GM20431 (cell line): ENCODE results near the gene HOXC13.

Source experiments
- in situ Hi-C: fragments of 300-500 bp; cut with MseI, MboI; formaldehyde crosslinking; loops from one replicate; pipeline ENCODE4 v1.15.0; 2020; ENCODE audit warnings: low sequenced_read_pairs; ENCODE audit not compliant: unreplicated experiment

HOXC13 gene

DNA sequence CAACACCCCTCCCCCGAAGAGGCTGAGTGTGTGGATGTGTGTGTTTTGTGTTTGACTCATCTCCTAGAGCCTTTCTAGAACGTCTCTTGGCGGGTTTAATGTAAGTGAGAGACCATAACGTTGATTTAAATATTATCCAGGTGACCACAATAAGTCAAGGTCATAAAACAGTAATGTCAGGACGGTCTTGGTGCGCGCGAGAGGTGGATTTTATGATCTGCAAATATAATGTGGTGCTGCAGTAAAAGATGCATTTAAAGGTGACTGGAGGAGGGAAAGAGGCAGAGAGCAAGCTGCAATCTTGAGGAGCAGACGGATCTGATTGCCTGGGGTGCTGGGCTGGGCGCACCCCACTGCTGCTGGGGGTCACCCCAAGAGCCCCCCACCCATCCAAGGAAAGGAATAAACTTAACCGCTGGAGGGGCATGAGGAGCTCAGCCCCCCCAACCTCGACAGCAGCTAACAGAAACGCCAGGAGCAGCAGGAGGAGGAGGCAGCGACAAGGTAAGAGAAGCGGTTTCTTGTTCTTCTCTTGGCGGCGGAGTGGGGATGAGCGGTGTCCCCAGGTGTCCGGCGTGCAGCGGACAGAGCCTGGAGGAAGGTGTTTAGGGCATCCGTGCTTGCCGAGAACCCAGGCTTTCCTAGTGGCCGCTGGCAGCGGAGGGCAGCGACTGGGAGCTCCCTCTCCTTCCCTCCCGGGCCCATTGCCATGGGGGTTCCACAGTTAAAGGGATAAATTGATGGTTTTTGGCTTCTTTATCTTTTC lies 51.9 kb downstream of the HOXC13 start:
- in situ Hi-C loops, result loop anchor here (10.0 kb wide), 1 partner anchor 214 kb away; no protein-coding TSS in a partner anchor

DNA sequence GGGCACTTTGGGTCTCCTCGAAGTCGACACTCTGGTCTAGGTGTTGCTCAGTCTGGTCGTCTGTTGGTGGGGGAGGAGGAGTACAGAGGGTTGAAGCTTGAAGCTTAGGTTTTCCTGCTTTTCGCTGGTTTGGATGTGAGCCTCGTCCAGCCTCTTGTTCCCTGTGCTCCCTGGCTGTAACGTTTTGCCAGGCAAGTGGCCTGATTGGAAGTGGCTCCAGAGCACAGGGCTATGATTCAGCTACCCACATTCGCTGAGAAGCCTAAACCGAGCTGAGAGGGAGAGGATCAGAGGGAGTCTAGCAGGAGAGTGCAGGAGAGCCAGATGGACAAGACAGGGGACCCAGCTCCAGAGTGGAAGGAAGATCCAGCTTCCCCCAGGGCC lies 52.4 kb downstream of the HOXC13 start:
- in situ Hi-C loops, result loop anchor here (10.0 kb wide), 1 partner anchor 214 kb away; no protein-coding TSS in a partner anchor

DNA sequence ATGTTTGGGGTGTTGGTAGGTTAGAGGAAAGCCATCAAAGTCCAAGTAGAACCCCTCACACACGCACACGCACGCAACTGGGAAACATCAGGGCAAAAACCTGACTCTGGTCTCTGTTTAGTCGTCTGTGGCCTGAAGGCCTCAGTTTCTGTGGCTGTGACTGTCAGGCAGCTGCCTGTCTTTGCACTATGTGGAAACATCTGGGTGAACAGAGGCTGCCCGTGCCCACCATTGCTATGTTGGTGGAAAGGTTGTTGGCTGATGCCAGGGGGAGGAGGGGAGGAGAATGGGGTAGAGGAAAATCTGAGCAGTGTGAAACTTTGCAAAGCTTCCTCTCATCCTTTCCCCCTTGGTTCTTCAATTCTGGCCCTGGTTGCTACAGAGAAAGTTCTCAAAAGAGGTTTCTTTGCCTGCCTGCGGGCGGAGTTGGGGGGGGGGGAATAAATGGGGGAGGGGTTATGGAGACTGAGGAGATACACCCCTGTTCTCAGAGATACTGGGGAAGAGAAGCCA lies 53.8 kb downstream of the HOXC13 start:
- in situ Hi-C loops, result loop anchor here (10.0 kb wide), 1 partner anchor 212 kb away; no protein-coding TSS in a partner anchor

DNA sequence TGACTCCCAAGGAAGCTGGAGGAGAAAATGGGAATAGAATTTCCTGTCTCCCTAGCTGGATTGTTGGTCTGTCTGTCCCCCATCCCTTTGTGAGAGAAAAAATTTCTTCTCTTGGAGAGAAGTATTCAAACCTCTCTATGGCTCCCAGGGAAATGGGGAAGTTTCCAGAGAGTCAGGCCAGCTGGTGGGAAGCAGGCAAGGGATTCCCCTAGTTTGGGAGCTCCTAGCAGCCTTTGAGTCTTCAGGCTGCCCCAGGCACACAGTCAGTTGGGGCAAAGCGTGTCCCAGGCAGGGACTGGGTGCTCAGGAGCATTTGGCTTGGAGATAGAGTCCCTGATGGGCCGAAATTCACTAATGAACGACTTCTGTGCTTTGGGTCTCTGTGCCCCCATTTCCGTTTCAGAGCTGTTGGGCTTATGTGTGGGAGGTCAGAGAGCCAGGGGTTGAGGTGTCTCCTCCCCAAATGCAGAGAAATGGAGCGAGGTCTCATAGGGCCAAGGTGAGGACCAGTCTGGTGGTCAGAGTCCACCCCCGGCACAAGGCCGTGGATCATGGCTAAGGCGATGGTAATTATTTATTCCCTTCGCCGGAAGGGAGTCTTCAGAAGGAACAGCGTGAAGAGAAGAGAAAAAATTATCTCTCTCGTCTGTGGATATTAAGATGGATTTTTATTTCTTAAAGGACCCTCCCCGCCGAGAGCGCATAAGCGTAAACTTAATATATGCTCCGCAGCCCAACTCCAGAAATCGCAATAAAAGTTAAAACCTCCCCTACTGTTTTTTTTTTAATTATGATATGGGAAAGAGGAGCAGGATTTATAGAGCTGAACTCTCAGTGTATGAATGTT lies 54.8 kb downstream of the HOXC13 start:
- in situ Hi-C loops, result loop anchor here (10.0 kb wide), 1 partner anchor 211 kb away; no protein-coding TSS in a partner anchor

DNA sequence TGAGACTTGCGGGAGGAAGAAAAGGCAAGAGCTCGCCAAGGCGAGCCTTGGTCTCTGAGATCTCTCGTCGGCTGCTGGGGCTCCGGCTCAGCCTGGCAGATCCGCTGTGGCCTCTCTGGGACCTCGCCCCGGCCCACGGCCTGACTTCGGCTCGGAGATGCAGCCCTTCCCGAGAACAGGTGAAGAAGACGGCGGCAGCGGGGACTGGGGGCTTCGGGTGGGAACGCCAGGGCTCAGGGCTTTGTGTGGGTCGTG lies 55.3 kb downstream of the HOXC13 start:
- in situ Hi-C loops, result loop anchor here (10.0 kb wide), 1 partner anchor 211 kb away; no protein-coding TSS in a partner anchor

DNA sequence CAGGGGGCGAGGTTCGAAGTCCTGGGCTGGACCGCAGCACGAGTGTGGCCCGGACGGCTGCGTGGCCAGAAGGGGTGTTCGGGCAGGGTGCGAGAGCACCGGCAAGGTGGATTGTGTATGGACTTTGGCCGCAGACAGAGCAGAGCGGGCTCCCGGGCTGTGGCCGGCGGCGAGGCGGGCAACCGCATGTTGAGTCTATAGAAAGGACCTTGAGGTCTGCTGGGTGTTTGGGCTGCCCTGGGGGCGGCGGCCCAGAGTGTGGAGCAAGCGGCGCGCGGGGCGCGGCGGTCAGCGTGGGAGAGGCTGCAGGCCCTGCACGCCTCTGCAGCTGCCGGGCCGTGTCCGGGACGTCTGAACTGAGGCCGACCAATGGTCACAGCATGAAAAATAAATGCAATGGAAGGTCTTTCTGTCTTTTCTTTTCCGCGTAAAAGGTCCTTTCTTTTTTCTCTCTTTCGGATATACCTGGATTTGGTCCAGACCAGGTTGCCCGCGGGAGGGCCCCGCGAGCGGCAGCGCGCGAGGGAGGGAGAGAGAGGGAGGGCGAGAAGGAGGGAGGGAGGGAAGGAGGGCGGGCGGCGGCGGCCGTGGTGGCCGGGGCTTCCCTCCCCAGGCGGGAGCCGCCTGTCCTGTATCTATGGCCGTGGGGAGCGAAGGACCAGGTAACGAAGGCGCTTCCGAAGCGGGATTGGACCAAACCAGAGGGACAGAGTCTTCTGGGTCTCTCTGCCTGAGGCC lies 55.8 kb downstream of the HOXC13 start:
- in situ Hi-C loops, result loop anchor here (10.0 kb wide), 1 partner anchor 210 kb away; no protein-coding TSS in a partner anchor

DNA sequence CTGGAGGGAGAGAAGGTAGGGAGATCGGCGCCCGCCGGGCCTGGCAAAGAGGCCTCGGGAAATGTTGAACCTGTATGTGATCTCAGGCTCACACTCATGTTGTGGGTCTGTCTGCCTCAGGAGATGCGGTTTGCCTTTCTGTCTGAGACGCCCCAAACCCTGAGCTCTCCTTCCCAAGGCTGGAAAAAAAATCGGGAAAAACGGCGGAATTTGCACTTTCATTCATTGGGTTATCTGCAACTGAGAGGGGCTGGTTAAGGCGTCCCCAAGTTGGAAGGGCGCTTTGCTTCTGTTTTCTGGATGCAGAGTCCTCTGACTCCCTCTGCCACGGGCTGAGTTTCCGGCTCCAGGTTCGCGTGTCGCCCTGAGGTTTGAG lies 56.4 kb downstream of the HOXC13 start:
- in situ Hi-C loops, result loop anchor here (10.0 kb wide), 1 partner anchor 210 kb away; no protein-coding TSS in a partner anchor

DNA sequence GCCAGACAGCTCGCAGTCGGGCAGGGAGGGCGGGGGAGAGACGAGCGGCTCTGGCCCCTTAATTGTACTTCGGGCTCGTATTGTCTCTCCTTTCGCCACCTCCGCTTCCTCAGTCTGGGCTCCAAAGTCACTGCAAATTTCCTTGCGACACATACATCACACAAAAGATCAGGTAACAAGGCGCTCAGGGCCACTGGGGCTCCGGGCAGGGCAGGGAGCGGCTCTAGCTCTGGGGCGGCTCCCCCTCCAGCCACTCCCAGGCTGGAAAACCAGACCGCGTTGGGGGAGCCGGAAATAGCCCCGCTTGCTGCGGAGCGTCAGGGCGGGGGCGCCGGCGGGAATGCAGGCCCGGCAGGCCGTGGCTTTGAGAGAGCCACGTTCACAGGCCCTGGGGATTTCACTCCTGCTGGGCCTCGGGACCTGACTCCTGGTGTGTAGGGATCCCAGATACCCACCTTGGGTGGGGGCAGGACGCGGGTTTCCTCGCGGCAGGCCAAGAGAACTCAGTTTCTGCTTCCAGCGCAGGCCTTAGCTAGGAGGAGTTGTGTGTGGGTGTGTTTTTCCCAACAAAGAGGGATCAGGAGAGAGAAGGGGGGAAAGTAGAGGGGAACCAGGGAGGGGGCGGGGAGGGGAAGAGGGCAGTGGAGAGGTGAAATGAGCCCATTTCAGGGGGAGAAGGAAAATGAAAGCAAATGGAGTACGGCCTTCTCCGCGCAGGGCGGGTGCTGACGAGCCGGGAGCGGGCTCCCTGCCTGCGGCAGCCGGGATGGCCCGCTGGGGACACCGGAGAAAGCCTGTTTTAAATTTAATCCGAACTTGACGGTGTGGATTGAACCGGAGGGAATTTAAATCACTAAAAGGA lies 57.0 kb downstream of the HOXC13 start:
- in situ Hi-C loops, result loop anchor here (10.0 kb wide), 1 partner anchor 209 kb away; no protein-coding TSS in a partner anchor
